Limb (tissue), 2 donors: ENCODE results near the gene DPRX.
"Not testable (repeated sequence)": the region's sequence is repeated elsewhere in the genome, so short reads cannot be mapped to it uniquely, and the experiment has no call there.

Source experiments
- DNase-seq, 2 donors: peaks; one replicate each; pipeline ENCODE4 v3.0.0-alpha.2; 2016; ENCODE audit errors: extremely low spot score in 2 of 2

DPRX gene

DNA sequence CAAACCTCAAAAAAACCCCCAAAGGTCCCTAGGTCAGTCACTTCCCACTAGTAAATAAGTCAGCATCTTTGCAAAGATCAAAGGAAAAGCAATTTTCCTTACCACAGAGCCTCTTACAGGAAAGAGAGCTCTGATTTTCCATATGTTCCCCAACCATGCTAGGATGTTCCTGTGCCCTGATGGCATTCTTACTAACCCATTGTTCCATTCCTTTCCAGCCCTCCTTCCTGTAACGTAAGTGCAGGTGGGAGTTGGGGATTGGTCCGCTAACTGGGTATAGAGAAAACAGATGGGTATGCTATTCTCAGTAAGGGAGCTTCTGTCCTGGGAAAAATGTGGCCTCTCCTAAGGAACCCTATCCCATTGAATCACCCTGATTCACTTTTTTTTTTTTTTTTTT lies 14.3 kb downstream of the DPRX start:
- no peak for DNase-seq

DNA sequence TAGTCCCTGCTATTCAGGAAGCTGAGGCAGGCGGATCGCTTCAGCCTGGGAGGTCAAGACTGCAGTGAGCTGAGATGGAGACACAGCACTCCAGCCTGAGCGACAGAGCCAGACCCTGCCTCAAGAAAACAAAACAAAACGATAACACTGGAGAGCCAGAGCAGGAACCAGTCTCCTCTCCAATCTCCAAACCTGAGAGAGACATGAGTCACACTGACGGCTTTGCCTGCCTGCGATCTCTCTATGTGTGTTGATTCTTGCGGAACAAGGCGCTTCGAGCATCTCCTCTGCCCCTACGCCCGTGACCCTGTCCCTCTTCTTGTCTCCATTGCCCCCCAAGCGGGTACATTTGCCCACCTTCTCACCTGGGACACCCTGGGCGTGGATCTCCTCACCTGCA lies 15.6 kb downstream of the DPRX start:
- DNase-seq: no peak

DNA sequence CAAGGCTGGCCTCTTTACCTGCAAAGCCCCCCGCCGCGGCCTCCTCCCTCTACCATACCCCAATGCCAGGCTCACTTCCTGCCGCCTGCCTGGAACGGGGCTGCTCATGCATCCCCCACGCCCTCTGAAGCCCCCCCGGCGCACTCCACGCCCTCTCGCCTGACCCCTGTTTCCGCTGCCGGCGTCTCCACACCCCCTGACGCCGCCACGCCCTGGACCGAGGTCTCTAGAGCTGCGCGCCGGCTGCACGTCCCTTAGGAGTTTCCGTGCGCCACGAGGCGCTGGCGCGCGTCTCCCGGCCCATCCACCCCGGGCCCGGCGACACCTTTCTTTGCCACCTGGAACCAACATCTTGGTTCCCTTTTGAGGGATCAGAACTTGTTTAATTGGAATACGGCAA lies 16.0 kb downstream of the DPRX start:
- DNase-seq: no peak

DNA sequence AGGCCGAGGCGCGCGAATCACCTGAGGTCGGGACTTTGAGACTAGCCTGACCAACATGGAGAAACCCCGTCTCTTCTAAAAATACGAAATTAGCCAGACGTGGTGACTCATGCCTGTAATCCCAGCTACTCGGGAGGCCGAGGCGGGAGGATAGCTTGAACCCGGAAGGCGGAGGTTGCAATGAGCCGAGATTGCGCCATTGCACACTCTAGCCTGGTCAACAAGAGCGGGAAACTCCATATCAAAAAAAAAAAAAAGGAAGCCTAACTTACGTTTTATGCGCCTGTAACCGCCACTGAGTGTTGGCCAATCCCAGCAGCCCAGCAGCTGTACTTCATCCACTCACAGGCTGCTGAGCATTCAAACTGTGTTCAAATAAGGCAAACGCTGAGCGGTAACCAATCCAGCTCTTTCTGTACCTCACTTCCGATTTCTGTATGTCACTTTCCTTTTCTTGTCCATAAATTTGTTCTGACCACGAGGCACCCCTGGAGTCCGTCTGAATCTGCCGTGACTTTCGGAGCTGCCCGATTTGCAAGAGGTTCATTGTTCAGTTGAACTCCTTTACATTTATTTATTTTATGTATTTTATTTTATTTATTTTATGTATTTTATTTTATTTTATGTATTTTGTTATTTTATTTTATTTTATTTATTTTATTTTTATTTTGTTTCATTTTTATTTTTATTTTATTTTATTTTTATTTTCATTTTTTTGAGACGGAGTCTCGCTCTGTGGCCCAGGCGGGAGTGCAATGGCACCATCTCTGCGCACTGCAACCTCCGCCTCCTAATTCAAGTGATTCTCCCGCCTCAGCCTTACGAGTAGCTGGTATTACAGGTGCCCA lies 18.2 kb downstream of the DPRX start:
- DNase-seq: no peak

DNA sequence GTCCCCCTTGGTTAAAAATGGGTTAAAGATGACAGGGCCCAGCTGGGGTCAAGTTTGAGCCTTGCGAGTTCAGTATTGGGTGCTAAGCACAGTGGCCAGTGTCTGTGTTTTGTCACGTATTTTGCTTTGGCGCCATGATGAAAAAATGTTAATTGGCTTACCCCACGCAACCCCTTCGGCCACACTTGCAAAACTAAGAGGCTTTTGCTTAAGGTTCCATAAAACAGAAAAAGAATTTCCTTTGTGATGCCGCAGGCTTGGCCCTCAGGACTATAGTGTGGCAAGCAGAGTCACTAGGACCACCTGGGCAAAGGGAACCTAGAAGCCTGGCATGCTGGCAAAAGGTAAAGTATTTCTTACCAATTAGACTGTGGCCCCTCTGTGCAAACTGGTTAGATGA lies 20.7 kb downstream of the DPRX start:
- no peak for DNase-seq

DNA sequence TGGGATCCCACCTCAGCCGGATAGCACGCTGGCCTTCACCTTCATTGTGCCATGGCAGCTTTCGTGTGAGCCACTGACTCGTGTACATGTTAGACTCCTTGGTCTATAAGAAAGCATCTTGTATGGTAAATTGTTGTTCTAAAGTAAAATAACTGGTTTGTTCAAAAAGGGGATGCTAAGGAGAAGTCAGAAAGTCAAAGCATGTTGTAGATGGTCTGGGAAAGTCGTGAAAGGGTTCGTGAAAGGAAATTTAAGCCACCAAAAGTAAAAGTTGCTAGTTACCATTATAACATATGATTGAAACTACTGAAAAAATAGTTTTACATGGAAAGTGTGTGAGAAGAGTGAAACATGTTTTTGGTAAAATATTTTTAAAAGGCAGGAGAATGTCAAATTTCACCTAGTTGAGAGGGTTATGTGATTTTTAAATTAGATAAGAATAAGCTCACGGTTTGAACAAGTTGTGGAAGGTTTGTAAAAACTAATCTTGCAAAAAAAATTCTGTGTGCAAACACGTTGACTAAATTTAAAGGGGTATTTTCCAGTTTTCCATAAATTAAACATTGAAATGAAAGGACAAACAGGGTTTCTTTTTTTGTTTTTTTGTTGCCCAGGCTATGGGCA lies 23.4 kb downstream of the DPRX start:
- DNase-seq: no peak

DNA sequence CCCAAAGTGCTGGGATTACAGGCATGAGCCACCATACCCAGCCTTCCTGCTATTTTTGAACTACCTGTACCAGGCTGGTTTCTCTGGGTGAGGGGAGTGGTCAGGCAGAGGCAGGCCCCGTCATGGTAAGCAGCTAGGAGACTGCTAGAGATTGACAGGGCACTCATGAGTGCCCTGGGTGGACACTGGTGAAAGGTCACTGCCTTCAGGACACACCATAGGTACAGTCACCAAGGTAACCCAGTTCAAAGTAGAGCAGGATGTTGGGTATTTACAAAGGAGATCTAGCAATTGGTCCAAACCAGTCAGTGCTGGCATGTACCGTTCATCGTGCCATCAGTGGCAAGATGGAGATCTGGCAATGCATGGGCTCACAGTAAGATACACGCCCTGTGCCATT lies 25.5 kb downstream of the DPRX start:
- no peak for DNase-seq

DNA sequence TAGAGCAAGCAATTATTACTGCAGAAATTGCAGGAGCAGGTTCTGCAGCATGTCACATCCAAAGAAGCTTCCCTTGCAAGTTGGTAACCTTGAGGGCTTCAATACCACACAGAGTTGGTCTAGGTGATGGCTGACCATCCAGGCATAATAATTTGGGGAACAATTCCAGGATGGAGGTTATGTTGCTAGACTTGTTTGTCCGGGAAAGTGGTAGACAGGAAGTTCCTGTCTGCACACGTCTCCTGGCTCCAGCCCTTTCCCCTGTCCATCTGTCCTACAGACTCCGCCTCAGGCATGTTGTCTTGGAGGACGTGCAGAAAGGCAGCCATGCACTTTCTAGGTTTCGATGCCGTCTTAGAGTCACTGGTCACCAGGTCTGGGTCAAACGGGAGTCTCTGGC lies 26.0 kb downstream of the DPRX start:
- no peak for DNase-seq

DNA sequence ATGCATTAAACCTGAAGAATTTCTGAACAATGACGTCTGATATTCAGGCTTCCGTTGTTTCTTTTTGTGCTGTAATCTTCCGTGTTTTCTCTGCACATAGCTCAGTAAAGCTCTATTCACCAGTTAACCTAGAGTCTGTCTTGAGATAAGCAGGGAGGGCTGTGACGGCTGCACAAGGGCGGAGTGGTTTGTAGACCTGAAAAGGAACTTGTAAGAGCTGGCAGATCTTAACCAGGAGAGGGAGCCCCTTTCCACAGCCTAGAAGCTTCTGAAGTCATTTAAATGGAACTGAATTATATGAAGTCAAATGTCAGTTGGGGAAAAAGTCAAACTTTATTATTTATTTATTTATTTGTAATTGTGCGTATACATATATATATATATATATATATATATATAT lies 27.5 kb downstream of the DPRX start:
- DNase-seq: peak; percentile 5 to 30

DNA sequence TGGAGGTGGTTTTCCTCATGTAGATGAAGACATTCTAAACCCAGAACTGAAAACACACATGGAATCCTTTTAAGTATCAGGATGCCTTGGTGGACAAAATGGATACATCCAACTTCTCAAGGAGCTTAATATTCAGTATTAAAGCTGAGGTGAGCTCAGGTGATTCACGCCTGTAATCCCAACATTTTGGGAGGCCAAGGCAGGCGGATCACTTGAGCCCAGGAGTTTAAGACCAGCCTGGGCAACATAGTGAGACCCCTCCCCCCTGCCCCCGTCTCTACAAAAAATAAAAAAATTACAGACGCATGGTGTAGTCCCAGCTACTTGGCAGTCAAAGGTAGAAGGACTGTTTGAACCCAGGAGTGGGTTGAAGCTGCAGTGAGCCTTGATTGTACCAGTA lies 28.8 kb downstream of the DPRX start:
- DNase-seq: no peak

DNA sequence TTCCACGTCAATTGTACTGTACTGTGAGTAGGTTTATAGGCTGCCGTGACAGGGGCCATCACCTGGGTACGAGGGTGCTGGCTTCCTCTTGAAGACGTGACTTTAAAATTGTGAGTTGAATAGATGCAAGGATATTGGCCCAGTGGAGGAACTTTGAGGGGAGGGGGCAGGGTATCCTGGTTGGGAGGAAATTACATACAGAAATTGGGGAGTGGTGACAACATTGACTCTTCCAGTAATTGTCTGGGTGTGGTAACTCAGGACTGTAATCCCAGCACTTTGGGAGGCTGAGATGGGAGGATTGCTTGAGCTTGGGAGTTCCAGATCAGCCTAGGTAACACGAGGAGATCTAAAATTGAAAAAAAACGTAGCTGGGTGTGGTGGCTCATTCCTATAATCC lies 30.4 kb downstream of the DPRX start:
- no peak for DNase-seq

DNA sequence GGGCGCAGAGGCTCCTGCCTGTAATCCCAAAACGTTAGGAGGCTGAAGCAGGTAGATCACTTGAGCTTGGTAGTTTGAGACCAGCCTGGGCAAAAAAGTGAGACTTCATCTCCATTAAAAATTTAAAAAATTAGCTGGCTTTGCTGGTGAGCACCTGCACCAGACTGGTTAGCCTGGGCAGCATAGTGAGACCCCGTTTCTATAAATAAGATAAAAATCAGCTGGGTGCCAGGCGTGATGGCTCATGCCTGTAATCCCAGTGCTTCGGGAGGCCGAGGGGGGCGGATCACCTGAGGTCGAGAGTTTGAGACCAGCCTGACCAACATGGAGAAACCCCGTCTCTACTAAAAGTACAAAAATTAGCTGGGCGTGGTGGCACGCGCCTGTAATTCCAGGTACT lies 32.4 kb downstream of the DPRX start:
- DNase-seq: no peak

DNA sequence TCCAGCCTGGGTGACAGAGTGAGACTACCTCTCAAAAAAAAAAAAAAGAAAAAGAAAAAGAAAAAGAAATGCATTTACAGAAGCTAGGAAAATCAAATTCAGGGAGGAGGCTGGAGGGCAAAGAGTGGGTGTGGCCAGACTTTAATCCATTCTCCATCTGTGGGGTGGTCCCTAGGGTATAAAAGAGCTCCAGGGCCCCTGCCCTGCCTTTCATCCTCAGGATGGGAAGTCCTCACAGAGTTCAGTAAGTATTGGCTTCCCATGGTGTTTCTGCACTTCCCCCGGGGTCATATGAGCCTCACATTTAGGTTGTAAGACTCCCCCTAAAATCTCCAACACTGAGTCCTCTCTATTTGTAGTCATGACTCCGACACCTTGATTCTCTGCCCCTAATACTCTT lies 33.0 kb downstream of the DPRX start:
- no peak for DNase-seq

DNA sequence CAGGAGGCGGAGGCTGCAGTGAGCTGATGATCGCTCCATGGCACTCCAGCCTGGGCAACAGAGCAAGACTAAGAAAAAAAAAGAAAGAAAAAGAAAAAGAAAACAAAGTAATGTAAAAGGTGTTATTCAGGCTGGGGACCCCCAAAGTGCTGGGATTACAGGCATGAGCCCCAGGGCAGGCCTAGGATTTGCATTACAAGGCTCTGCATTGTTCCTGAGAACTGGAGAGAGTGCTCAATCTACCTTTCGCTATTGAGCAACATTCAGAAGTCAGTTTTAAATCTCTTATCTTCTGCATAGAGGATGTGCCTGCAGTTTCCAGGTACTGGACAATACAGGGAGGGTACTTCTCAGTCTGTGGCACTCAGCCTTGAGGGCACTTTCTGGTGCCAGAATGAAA lies 34.5 kb downstream of the DPRX start:
- DNase-seq: not testable (repeated sequence)

DNA sequence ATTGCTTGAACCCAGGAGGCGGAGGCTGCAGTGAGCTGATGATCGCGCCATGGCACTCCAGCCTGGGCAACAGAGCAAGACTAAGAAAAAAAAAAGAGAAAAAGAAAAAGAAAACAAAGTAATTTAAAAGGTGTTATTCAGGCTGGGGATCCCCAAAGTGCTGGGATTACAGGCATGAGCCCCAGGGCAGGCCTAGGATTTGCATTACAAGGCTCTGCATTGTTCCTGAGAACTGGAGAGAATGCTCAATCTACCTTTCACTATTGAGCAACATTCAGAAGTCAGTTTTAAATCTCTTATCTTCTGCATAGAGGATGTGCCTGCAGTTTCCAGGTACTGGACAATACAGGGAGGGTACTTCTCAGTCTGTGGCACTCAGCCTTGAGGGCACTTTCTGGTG lies 37.0 kb downstream of the DPRX start:
- not testable (repeated sequence) for DNase-seq

DNA sequence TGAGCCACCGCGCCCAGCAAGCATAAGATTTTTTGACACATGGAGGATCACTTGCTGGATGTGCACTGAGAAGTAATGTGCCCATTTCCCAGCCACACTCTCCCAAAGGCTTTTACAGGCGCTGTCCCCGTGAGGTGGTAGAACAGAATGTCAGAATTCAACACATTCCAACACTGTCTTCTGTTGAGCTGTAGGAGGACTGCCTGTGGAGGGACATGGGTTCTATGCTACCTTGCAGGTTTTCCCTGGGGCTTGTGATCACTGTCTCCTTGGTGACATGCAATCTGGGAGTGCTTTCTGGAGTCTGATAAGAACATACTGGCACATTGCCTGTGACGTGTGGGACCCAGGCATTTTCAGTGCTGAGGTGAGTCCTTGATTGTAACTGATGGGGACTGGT lies 38.5 kb downstream of the DPRX start:
- DNase-seq: no peak

DNA sequence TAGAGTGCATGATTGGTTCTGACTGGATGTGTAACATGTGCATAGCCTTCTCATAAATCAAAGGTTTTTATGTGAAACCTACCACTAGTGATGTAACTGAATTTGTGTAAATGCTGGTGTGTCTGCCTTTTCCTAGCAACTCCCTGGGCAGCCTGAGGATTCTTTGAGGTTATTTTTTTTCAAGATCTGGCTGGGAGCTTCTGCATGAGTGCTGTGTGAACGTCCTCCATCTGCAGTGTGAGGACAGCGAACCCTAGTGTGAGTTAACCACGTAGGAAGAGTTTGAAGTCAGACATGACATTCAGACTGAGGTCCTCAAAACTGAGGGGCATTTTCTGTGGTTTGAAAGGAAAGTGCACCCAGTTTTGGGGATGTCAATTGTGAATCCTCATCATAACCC lies 39.9 kb downstream of the DPRX start:
- DNase-seq: no peak
